ENCODE results near the gene INAFM1.

DNA sequence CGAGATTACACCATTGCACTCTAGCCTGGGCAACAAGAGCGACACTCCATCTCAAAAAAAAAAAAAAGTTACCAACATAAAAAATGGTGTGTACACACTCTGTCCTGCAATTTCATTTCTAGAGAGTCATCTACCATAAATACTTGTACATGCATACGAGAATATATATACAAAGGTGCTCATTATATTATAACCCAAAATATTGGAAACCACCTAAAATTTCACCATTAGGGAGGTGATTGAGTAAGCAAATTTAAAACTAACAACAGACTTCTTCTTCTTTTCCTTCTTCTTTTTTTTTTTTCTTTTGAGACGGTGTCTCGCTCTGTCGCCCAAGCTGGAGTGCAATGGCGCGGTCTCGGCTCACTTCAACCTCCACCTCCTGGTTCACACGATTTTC, 27.6 kb downstream of the INAFM1 start:
- TF ChIP-seq, protein P1, sequence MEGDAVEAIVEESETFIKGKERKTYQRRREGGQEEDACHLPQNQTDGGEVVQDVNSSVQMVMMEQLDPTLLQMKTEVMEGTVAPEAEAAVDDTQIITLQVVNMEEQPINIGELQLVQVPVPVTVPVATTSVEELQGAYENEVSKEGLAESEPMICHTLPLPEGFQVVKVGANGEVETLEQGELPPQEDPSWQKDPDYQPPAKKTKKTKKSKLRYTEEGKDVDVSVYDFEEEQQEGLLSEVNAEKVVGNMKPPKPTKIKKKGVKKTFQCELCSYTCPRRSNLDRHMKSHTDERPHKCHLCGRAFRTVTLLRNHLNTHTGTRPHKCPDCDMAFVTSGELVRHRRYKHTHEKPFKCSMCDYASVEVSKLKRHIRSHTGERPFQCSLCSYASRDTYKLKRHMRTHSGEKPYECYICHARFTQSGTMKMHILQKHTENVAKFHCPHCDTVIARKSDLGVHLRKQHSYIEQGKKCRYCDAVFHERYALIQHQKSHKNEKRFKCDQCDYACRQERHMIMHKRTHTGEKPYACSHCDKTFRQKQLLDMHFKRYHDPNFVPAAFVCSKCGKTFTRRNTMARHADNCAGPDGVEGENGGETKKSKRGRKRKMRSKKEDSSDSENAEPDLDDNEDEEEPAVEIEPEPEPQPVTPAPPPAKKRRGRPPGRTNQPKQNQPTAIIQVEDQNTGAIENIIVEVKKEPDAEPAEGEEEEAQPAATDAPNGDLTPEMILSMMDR (IDR thresholded peaks at IDR 0.05) = no peak
- TF ChIP-seq POLR2A (IDR thresholded peaks at IDR 0.05) (no peak), POLR2AphosphoS5 (IDR thresholded peaks at IDR 0.05) (no peak)

Data from transverse colon (tissue), 4 donors.